ENCODE data around the gene MYADML2.

The MYADML2 gene

GRCh38 chr17:81927152-81927652, 19.8 kb downstream of the MYADML2 start:
- peak overlapping the region; percentile 90 for H2BK120ac ChIP-seq (ENCODE audit: low read depth, low read length)
- H3K4me1 ChIP-seq (ENCODE audit: control insufficient read depth, insufficient read depth, low read depth, low read length): peaks cover 63% of the 10 kb centered on the region
- peak overlapping the region; percentile 94 for H2BK15ac ChIP-seq (ENCODE audit: low read depth, poor library complexity, severe bottlenecking)
- no peak overlapping the region for H3K27ac ChIP-seq (ENCODE audit: low read length, poor library complexity, severe bottlenecking)
- no peak overlapping the region for H2BK12ac ChIP-seq (ENCODE audit: low read length in 2 of 2)
- H4K91ac ChIP-seq (ENCODE audit: low read length): peak overlapping the region; percentile 35
- 2% methylated on average over 31 of the region's 78 CpGs for WGBS
- peak overlapping the region; percentile 65 to 76 for H3K14ac ChIP-seq (ENCODE audit: low read length in 2 of 2)
- H3K27me3 ChIP-seq (ENCODE audit: control insufficient read depth in 1 of 2, insufficient read depth in 1 of 2, low read length in 2 of 2): peaks cover 0 to 13% of the 10 kb centered on the region in 2 experiments
- peak overlapping the region; percentile 24 to 78 for H3K23ac ChIP-seq (ENCODE audit: low read length in 2 of 2)
- H4K8ac ChIP-seq (ENCODE audit: low read length): peak overlapping the region; percentile 42
- DNase-seq: no peak
- no peaks in the 10 kb centered on the region for H3K9me3 ChIP-seq (ENCODE audit: control insufficient read depth, low read length)
- H3K4ac ChIP-seq (ENCODE audit: low read depth in 1 of 2, low read length in 2 of 2): peak overlapping the region; percentile 42 to 94
- no peak overlapping the region for H2AK5ac ChIP-seq (ENCODE audit: low read length, severe bottlenecking)
- peak overlapping the region; percentile 88 for H3K4me2 ChIP-seq (ENCODE audit: low read length, poor library complexity, severe bottlenecking)
- peaks cover 6% of the 10 kb centered on the region for H3K79me1 ChIP-seq (replicated peaks; ENCODE audit: low read length, poor library complexity, severe bottlenecking)
- H3K9ac ChIP-seq (ENCODE audit: low read length): peak overlapping the region; percentile 96
- peak overlapping the region; percentile 86 to 87 for H3K18ac ChIP-seq (ENCODE audit: low read depth in 1 of 2, low read length in 2 of 2)
- peak overlapping the region; percentile 94 for H2BK5ac ChIP-seq (ENCODE audit: low read depth, low read length, poor library complexity, severe bottlenecking)
- H3K36me3 ChIP-seq (ENCODE audit: control insufficient read depth in 1 of 2, insufficient read depth in 2 of 2, low read depth in 1 of 2, low read length in 2 of 2): peaks cover 7 to 23% of the 10 kb centered on the region in 2 experiments
- peak overlapping the region; percentile 85 to 88 for H3K4me3 ChIP-seq (ENCODE audit: insufficient read depth in 1 of 2, low read depth in 1 of 2, low read length in 2 of 2)
- H2AFZ ChIP-seq (ENCODE audit: low read depth, low read length): no peak overlapping the region

- Histone ChIP-seq H4K91ac (ENCODE audit: low read length) (peak overlapping the region; percentile 43), H3K4me2 (ENCODE audit: low read length, poor library complexity, severe bottlenecking) (peak overlapping the region; percentile 88), H3K23ac (ENCODE audit: low read length in 2 of 2) (peak overlapping the region in 1 of 2 experiments; percentile 24), H3K36me3 (ENCODE audit: control insufficient read depth in 1 of 2, insufficient read depth in 2 of 2, low read depth in 1 of 2, low read length in 2 of 2) (peaks cover 13 to 28% of the 10 kb centered on the region in 2 experiments), H3K18ac (ENCODE audit: low read depth in 1 of 2, low read length in 2 of 2) (peak overlapping the region; percentile 86 to 89), H3K9ac (ENCODE audit: low read length) (peak overlapping the region; percentile 96), H3K27me3 (ENCODE audit: control insufficient read depth in 1 of 2, insufficient read depth in 1 of 2, low read length in 2 of 2) (peaks cover 0 to 7% of the 10 kb centered on the region in 2 experiments), H3K27ac (ENCODE audit: low read length, poor library complexity, severe bottlenecking) (peak overlapping the region; percentile 91), H3K14ac (ENCODE audit: low read length in 2 of 2) (peak overlapping the region; percentile 65 to 96), H2AFZ (ENCODE audit: low read depth, low read length) (no peak overlapping the region), H3K4me1 (ENCODE audit: control insufficient read depth, insufficient read depth, low read depth, low read length) (peaks cover 68% of the 10 kb centered on the region), H4K8ac (ENCODE audit: low read length) (peak overlapping the region; percentile 42), H2BK12ac (ENCODE audit: low read length in 2 of 2) (peak overlapping the region in 1 of 2 experiments; percentile 45), H2BK120ac (ENCODE audit: low read depth, low read length) (peak overlapping the region; percentile 90), H2BK5ac (ENCODE audit: low read depth, low read length, poor library complexity, severe bottlenecking) (peak overlapping the region; percentile 94), H3K79me1 (replicated peaks; ENCODE audit: low read length, poor library complexity, severe bottlenecking) (peaks cover 6% of the 10 kb centered on the region), H3K4me3 (ENCODE audit: insufficient read depth in 1 of 2, low read depth in 1 of 2, low read length in 2 of 2) (peak overlapping the region; percentile 85 to 88), H2AK5ac (ENCODE audit: low read length, severe bottlenecking) (peak overlapping the region; percentile 64), H3K9me3 (ENCODE audit: control insufficient read depth, low read length) (no peaks in the 10 kb centered on the region), H2BK15ac (ENCODE audit: low read depth, poor library complexity, severe bottlenecking) (no peak overlapping the region), H3K4ac (ENCODE audit: low read depth in 1 of 2, low read length in 2 of 2) (peak overlapping the region; percentile 42 to 94)
- 3% methylated on average over 42 of the region's 46 CpGs for WGBS
- peak; percentile 94 for DNase-seq
Observed at GRCh38 chr17:81926451-81927151, 20.4 kb downstream of the MYADML2 start.

GRCh38 chr17:81925860-81926450, 21.1 kb downstream of the MYADML2 start:
- Histone ChIP-seq H2BK5ac (ENCODE audit: low read depth, low read length, poor library complexity, severe bottlenecking) (peak overlapping the region; percentile 50), H3K27me3 (ENCODE audit: control insufficient read depth in 1 of 2, insufficient read depth in 1 of 2, low read length in 2 of 2) (peaks cover 0 to 2% of the 10 kb centered on the region in 2 experiments), H3K4me3 (ENCODE audit: insufficient read depth in 1 of 2, low read depth in 1 of 2, low read length in 2 of 2) (peak overlapping the region; percentile 85 to 88), H3K9ac (ENCODE audit: low read length) (peak overlapping the region; percentile 96), H4K8ac (ENCODE audit: low read length) (peak overlapping the region; percentile 5), H3K4ac (ENCODE audit: low read depth in 1 of 2, low read length in 2 of 2) (peak overlapping the region; percentile 37 to 54), H3K79me1 (replicated peaks; ENCODE audit: low read length, poor library complexity, severe bottlenecking) (peaks cover 6% of the 10 kb centered on the region), H3K14ac (ENCODE audit: low read length in 2 of 2) (peak overlapping the region in 1 of 2 experiments; percentile 96), H3K4me1 (ENCODE audit: control insufficient read depth, insufficient read depth, low read depth, low read length) (peaks cover 72% of the 10 kb centered on the region), H3K36me3 (ENCODE audit: control insufficient read depth in 1 of 2, insufficient read depth in 2 of 2, low read depth in 1 of 2, low read length in 2 of 2) (peaks cover 20 to 29% of the 10 kb centered on the region in 2 experiments), H3K4me2 (ENCODE audit: low read length, poor library complexity, severe bottlenecking) (peak overlapping the region; percentile 88), H2BK15ac (ENCODE audit: low read depth, poor library complexity, severe bottlenecking) (no peak overlapping the region), H3K27ac (ENCODE audit: low read length, poor library complexity, severe bottlenecking) (peak overlapping the region; percentile 91), H2AK5ac (ENCODE audit: low read length, severe bottlenecking) (peak overlapping the region; percentile 64), H2AFZ (ENCODE audit: low read depth, low read length) (no peak overlapping the region), H3K9me3 (ENCODE audit: control insufficient read depth, low read length) (no peaks in the 10 kb centered on the region), H2BK120ac (ENCODE audit: low read depth, low read length) (no peak overlapping the region), H2BK12ac (ENCODE audit: low read length in 2 of 2) (peak overlapping the region; percentile 34 to 45), H4K91ac (ENCODE audit: low read length) (peak overlapping the region; percentile 19), H3K18ac (ENCODE audit: low read depth in 1 of 2, low read length in 2 of 2) (peak overlapping the region; percentile 69 to 89), H3K23ac (ENCODE audit: low read length in 2 of 2) (peak overlapping the region in 1 of 2 experiments; percentile 78)
- WGBS: 54% methylated on average over 8 of the region's 10 CpGs
- no peak for DNase-seq

Measured in mesenchymal stem cell (in vitro differentiated cells and primary cell).